HEK293 (cell line): ENCODE results near the gene SYNGR3.

Source experiments
- CTCF ChIA-PET: fragments of 350-600 bp; formaldehyde crosslinking; extraction: SDS; loops from one replicate; lab custom pipeline; 2021; ENCODE audit warnings: antibody characterized with exemption; lab: Yijun Ruan, JAX
- POLR2A ChIA-PET: fragments of 300-600 bp; formaldehyde crosslinking; extraction: SDS; loops from one replicate; lab custom pipeline; 2020; ENCODE audit warnings: antibody characterized with exemption, inconsistent platforms; lab: Yijun Ruan, JAX
- H3K27ac ChIP-seq: fragments of 200-500 bp; sonication (Bioruptor generic); 2 replicates; pipeline ENCODE4 v1.5.1; 2014; ENCODE audit warnings: low read depth, low read length, control low read depth, inconsistent platforms; ENCODE audit errors: extremely low read depth
- H3K36me3 ChIP-seq, 2 experiments: fragments of 200-500 bp in 1 of 2; sonication (Bioruptor generic) in 1 of 2; 1 replicate in 1 of 2; 2 replicates in 1 of 2; pipeline ENCODE4 v1.5.1; 2014 to 2017; ENCODE audit warnings: inconsistent platforms in 2 of 2, low read length in 2 of 2; ENCODE audit not compliant: control insufficient read depth in 2 of 2, insufficient read depth in 1 of 2
- H3K4me1 ChIP-seq: fragments of 200-500 bp; sonication (Bioruptor generic); 2 replicates; pipeline ENCODE4 v1.5.1; 2014; ENCODE audit warnings: mild to moderate bottlenecking, low read length, inconsistent platforms; ENCODE audit not compliant: control insufficient read depth, insufficient read depth
- H3K4me3 ChIP-seq: 2 replicates; pipeline ENCODE4 v1.5.1; 2011; ENCODE audit warnings: low read depth, mild to moderate bottlenecking, control low read depth, low read length, moderate library complexity
- H3K9me3 ChIP-seq: fragments of 200-500 bp; sonication (Bioruptor generic); 2 replicates; pipeline ENCODE4 v1.5.1; 2014; ENCODE audit warnings: low read depth, low read length, inconsistent platforms; ENCODE audit not compliant: control insufficient read depth, insufficient read depth
- KLF7 ChIP-seq: fragments of 450-650 bp; formaldehyde crosslinking; IDR thresholded peaks from 2 replicates; pipeline ENCODE4 v1.5.1; 2016; ENCODE audit warnings: missing biosample characterization, missing genetic modification characterization, borderline replicate concordance
- PBX3 ChIP-seq: sonication (generic); formaldehyde crosslinking; IDR thresholded peaks from 2 replicates; pipeline ENCODE4 v1.8.1; 2022; ENCODE audit warnings: mild to moderate bottlenecking, moderate library complexity, missing genetic modification reagents
- PRDM4 ChIP-seq: fragments of 450-650 bp; formaldehyde crosslinking; IDR thresholded peaks from 2 replicates; pipeline ENCODE4 v1.5.1; 2017; ENCODE audit warnings: missing biosample characterization, missing genetic modification characterization
- ZFP69B ChIP-seq: fragments of 450-650 bp; formaldehyde crosslinking; IDR thresholded peaks from 2 replicates; pipeline ENCODE4 v1.5.1; 2016; ENCODE audit warnings: missing biosample characterization, missing genetic modification characterization
- ZNF214 ChIP-seq: fragments of 450-650 bp; formaldehyde crosslinking; IDR thresholded peaks from 2 replicates; pipeline ENCODE4 v1.5.1; 2017; ENCODE audit warnings: missing biosample characterization, mild to moderate bottlenecking, missing genetic modification characterization, borderline replicate concordance
- ZNF280C ChIP-seq: fragments of 450-650 bp; formaldehyde crosslinking; IDR thresholded peaks from 2 replicates; pipeline ENCODE4 v1.5.1; 2016; ENCODE audit warnings: missing biosample characterization, missing genetic modification characterization
- ZNF280D ChIP-seq: fragments of 450-650 bp; formaldehyde crosslinking; IDR thresholded peaks from 2 replicates; pipeline ENCODE4 v1.5.1; 2016; ENCODE audit warnings: missing biosample characterization, missing genetic modification characterization
- ZNF341 ChIP-seq: fragments of 450-650 bp; formaldehyde crosslinking; IDR thresholded peaks from 2 replicates; pipeline ENCODE4; 2016; ENCODE audit warnings: low read depth, missing biosample characterization, missing genetic modification characterization
- ZNF398 ChIP-seq: fragments of 450-650 bp; formaldehyde crosslinking; IDR thresholded peaks from 2 replicates; pipeline ENCODE4 v1.5.1; 2017; ENCODE audit warnings: missing biosample characterization, missing genetic modification characterization
- ZNF423 ChIP-seq: fragments of 450-650 bp; formaldehyde crosslinking; IDR thresholded peaks from 2 replicates; pipeline ENCODE4 v1.5.1; 2016; ENCODE audit warnings: missing biosample characterization, missing genetic modification characterization
- ZNF473 ChIP-seq: fragments of 450-650 bp; formaldehyde crosslinking; IDR thresholded peaks from 2 replicates; pipeline ENCODE4 v1.5.1; 2017; ENCODE audit warnings: missing biosample characterization, missing genetic modification characterization
- ZNF48 ChIP-seq: fragments of 450-650 bp; formaldehyde crosslinking; IDR thresholded peaks from 2 replicates; pipeline ENCODE4 v1.5.1; 2016; ENCODE audit warnings: missing biosample characterization, missing genetic modification characterization
- ZNF513 ChIP-seq: fragments of 450-650 bp; IDR thresholded peaks from 2 replicates; pipeline ENCODE4 v1.5.1; 2018; ENCODE audit warnings: missing biosample characterization, missing genetic modification characterization
- ZNF558 ChIP-seq: fragments of 450-650 bp; formaldehyde crosslinking; IDR thresholded peaks from 2 replicates; pipeline ENCODE4 v1.5.1; 2016; ENCODE audit warnings: missing biosample characterization, missing genetic modification characterization
- ZNF791 ChIP-seq: fragments of 450-650 bp; formaldehyde crosslinking; IDR thresholded peaks from 2 replicates; pipeline ENCODE4 v1.5.1; 2016; ENCODE audit warnings: missing biosample characterization, missing genetic modification characterization

SYNGR3 gene

GRCh38 chr16:1976951-1977874 is 12.6 kb upstream of the SYNGR3 start (continued):
- no peak for TF ChIP-seq ZNF48 (tag by site-specific recombination)
- TF ChIP-seq ZNF473: no peak
- TF ChIP-seq ZNF280D (tag by site-specific recombination): no peak
- no peak for TF ChIP-seq ZNF398
- TF ChIP-seq, all 188 proteins: peak for 0

GRCh38 chr16:1977875-1978268 is 11.9 kb upstream of the SYNGR3 start:
- H3K27ac ChIP-seq: no peak overlapping the region
- peaks cover under 1% of the 10 kb centered on the region; the same call in 1 of the 2 replicates for H3K4me1 ChIP-seq
- CTCF ChIA-PET: no interaction called here
- no peak for TF ChIP-seq ZNF513
- TF ChIP-seq ZFP69B: no peak
- TF ChIP-seq PRDM4 (tag by site-specific recombination): no peak
- TF ChIP-seq ZNF341 (tag by site-specific recombination): no peak
- no peak for TF ChIP-seq KLF7 (tag by site-specific recombination)
- no peak for TF ChIP-seq ZNF423 (tag by site-specific recombination)
- no peak for TF ChIP-seq ZNF214 (tag by site-specific recombination)
- TF ChIP-seq ZNF791 (tag by site-specific recombination): no peak
- no peak for TF ChIP-seq PBX3 (CRISPR knock-in tag)
- TF ChIP-seq ZNF280C (tag by site-specific recombination): no peak
- no peak for TF ChIP-seq ZNF558 (tag by site-specific recombination)
- no peaks in the 10 kb centered on the region for H3K9me3 ChIP-seq
- POLR2A ChIA-PET: interaction anchor here (0.6 to 10.1 kb wide), 3 partner anchors 13 to 1338 kb away, joined by 4 to 76 read pairs (median 4); partner anchors contain the start of gene RPS2
- H3K36me3 ChIP-seq: peaks cover 0 to 59% of the 10 kb centered on the region in 2 experiments; a peak in 1 of 3 replicates
- no peak overlapping the region for H3K4me3 ChIP-seq
